SU-DHL-6 (cell line): ENCODE data around the gene CAPG.
A peak's percentile ranks its signal among the peaks of the same experiment; 100 is the strongest.

Experiments used
- H2AFZ ChIP-seq: fragments of 200-600 bp; sonication (generic); 2 replicates; pipeline ENCODE4 v1.6.1; 2014; ENCODE audit warnings: low read depth, mild to moderate bottlenecking, moderate library complexity, mixed read lengths, antibody characterized with exemption, low read length; ENCODE audit not compliant: severe bottlenecking
- H3F3A ChIP-seq: fragments of 200-600 bp; shearing (Covaris generic); 2 replicates; pipeline ENCODE4 v1.6.0; 2016; ENCODE audit warnings: antibody characterized with exemption, mild to moderate bottlenecking; ENCODE audit not compliant: insufficient read depth
- H3K27ac ChIP-seq: fragments of 200-600 bp; sonication (generic); 2 replicates; pipeline ENCODE4 v1.5.1; 2016; ENCODE audit warnings: low read depth, mild to moderate bottlenecking, low read length, moderate library complexity, mixed read lengths
- H3K27me3 ChIP-seq: fragments of 200-600 bp; sonication (generic), shearing (Covaris generic); 2 replicates; pipeline ENCODE4 v1.6.0; 2014; ENCODE audit warnings: mild to moderate bottlenecking, low read length
- H3K36me3 ChIP-seq: fragments of 200-600 bp; sonication (generic); 2 replicates; pipeline ENCODE4 v1.6.1; 2014; ENCODE audit warnings: mild to moderate bottlenecking, low read length, mixed read lengths
- H3K4me2 ChIP-seq: fragments of 300-600, 200-600 bp; shearing (Covaris generic), sonication (generic); 2 replicates; pipeline ENCODE4 v1.6.0; 2014; ENCODE audit warnings: low read length, low read depth, mild to moderate bottlenecking; ENCODE audit not compliant: poor library complexity, severe bottlenecking
- H3K4me3 ChIP-seq: fragments of 200-600 bp; sonication (generic); 2 replicates; pipeline ENCODE4 v1.5.1; 2014; ENCODE audit warnings: antibody characterized with exemption, low read length, mild to moderate bottlenecking, mixed read lengths; ENCODE audit not compliant: insufficient read depth, poor library complexity, severe bottlenecking
- H3K79me2 ChIP-seq: fragments of 200-600 bp; sonication (generic); 2 replicates; pipeline ENCODE4 v1.6.1; 2014; ENCODE audit warnings: mild to moderate bottlenecking, low read length, moderate library complexity; ENCODE audit not compliant: insufficient read depth
- H3K9ac ChIP-seq: fragments of 200-600 bp; sonication (generic); 2 replicates; pipeline ENCODE4 v1.7.0; 2014; ENCODE audit warnings: mild to moderate bottlenecking, low read length
- H3K9me2 ChIP-seq: fragments of 200-600 bp; sonication (generic); replicated peaks from 2 replicates; pipeline ENCODE4 v1.6.1; 2014; ENCODE audit warnings: low read length; ENCODE audit not compliant: insufficient read depth
- H3K9me3 ChIP-seq: fragments of 200-600 bp; sonication (generic); 2 replicates; pipeline ENCODE4 v1.6.1; 2014; ENCODE audit warnings: low read length, mixed read lengths; ENCODE audit not compliant: insufficient read depth
- H4K20me1 ChIP-seq: fragments of 200-600 bp; sonication (generic); 2 replicates; pipeline ENCODE4 v1.6.1; 2014; ENCODE audit warnings: low read depth, mild to moderate bottlenecking, antibody characterized with exemption, low read length, moderate library complexity, mixed read lengths
- EZH2phosphoT487 ChIP-seq: fragments of 200-600 bp; sonication (generic), shearing (Covaris generic); conservative IDR thresholded peaks from 2 replicates; pipeline ENCODE4 v1.6.1; 2018; ENCODE audit warnings: mild to moderate bottlenecking, antibody characterized with exemption, low read length, moderate library complexity, mixed read lengths
- TF ChIP-seq, protein P1 (sequence below): fragments of 200-600 bp; sonication (generic); IDR thresholded peaks from one replicate; pipeline ENCODE4 v1.5.1; 2017; ENCODE audit warnings: antibody characterized with exemption, mild to moderate bottlenecking, low read length, moderate library complexity; ENCODE audit not compliant: insufficient read depth, poor library complexity, severe bottlenecking

Gene CAPG

DNA sequence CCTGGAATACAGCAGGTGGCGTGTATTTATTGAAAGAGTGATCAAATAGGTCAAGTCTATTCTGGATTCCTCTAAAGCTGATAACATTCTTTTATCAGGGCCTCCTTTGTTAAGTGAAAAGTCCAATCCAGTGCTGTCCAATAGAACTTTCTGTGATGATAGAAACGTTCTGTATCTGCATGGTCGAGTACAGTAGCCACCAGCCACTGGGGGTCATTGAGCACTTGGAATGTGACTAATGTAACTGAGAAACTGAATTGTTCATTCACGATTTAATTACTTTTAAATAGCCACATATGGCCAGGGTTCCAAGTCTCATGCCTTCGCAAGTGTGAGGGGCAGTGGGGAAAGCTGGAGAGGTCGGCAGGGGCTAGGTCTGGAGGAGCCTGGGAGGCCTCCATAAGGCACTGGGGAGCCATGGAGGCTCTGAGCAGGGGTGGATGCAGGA is 28.9 kb upstream of the CAPG start:
- no peaks in the 10 kb centered on the region for H3K27me3 ChIP-seq
- no peaks in the 10 kb centered on the region for H3K79me2 ChIP-seq
- H3K27ac ChIP-seq: no peak overlapping the region
- H3K36me3 ChIP-seq: no peaks in the 10 kb centered on the region
- no peaks in the 10 kb centered on the region for H3K9me2 ChIP-seq
- TF ChIP-seq, protein P1, sequence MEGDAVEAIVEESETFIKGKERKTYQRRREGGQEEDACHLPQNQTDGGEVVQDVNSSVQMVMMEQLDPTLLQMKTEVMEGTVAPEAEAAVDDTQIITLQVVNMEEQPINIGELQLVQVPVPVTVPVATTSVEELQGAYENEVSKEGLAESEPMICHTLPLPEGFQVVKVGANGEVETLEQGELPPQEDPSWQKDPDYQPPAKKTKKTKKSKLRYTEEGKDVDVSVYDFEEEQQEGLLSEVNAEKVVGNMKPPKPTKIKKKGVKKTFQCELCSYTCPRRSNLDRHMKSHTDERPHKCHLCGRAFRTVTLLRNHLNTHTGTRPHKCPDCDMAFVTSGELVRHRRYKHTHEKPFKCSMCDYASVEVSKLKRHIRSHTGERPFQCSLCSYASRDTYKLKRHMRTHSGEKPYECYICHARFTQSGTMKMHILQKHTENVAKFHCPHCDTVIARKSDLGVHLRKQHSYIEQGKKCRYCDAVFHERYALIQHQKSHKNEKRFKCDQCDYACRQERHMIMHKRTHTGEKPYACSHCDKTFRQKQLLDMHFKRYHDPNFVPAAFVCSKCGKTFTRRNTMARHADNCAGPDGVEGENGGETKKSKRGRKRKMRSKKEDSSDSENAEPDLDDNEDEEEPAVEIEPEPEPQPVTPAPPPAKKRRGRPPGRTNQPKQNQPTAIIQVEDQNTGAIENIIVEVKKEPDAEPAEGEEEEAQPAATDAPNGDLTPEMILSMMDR: no peak
- no peak for TF ChIP-seq EZH2phosphoT487
- H3K9me3 ChIP-seq: no peaks in the 10 kb centered on the region
- H4K20me1 ChIP-seq: no peaks in the 10 kb centered on the region
- H3K4me2 ChIP-seq: no peak overlapping the region
- no peaks in the 10 kb centered on the region for H3F3A ChIP-seq
- H3K4me3 ChIP-seq: no peak overlapping the region
- H2AFZ ChIP-seq: no peak overlapping the region
- no peak overlapping the region for H3K9ac ChIP-seq

DNA sequence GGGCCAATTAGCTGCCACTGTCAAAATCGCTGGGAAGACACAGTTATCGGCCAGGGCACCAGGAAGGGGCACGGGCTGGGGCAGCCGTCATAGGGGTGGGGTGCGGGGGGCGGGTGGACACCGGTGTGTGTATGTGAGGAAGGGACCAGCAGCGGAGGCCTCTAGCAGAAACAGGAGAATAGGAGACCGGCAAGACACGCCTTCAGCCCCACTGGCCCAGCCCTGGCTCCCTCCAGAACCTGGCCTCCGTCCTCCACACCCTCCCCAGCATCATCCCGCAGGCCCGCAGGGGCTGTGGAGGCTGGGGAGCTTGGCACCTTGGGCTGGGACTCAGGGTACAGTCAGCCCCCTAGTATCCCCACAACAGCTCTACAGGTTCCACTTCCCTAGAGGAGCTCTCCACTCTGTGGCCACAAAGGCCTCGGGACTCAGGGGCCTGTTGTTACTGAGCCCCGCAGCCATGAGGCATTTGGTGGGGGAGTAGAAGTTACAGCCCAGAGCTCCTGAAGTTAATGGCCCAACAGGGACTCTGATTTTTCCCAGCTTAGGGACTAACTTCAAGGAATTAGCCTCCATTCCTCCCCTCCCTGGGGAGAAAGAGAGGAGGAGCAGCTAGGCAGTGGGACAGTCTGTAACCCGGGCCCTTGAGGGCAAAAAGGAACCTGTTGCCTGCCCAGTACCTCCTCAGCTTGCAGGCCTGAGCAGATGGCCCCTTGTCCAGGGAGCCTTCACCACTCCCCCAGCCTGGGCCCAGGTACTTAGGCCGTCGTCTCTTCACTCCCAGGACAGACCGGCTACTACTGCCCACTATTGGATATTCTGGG is 28.2 kb upstream of the CAPG start:
- H3K4me3 ChIP-seq: peak overlapping the region; percentile 53
- no peak overlapping the region for H3K27ac ChIP-seq
- no peaks in the 10 kb centered on the region for H3K9me2 ChIP-seq
- H2AFZ ChIP-seq: peak overlapping the region; percentile 82
- no peaks in the 10 kb centered on the region for H3F3A ChIP-seq
- H4K20me1 ChIP-seq: no peaks in the 10 kb centered on the region
- H3K9me3 ChIP-seq: no peaks in the 10 kb centered on the region
- peak overlapping the region; percentile 83 for H3K4me2 ChIP-seq
- no peaks in the 10 kb centered on the region for H3K36me3 ChIP-seq
- H3K27me3 ChIP-seq: no peaks in the 10 kb centered on the region
- TF ChIP-seq, protein P1: no peak
- TF ChIP-seq EZH2phosphoT487: no peak
- no peaks in the 10 kb centered on the region for H3K79me2 ChIP-seq
- peak overlapping the region; percentile 55 for H3K9ac ChIP-seq

DNA sequence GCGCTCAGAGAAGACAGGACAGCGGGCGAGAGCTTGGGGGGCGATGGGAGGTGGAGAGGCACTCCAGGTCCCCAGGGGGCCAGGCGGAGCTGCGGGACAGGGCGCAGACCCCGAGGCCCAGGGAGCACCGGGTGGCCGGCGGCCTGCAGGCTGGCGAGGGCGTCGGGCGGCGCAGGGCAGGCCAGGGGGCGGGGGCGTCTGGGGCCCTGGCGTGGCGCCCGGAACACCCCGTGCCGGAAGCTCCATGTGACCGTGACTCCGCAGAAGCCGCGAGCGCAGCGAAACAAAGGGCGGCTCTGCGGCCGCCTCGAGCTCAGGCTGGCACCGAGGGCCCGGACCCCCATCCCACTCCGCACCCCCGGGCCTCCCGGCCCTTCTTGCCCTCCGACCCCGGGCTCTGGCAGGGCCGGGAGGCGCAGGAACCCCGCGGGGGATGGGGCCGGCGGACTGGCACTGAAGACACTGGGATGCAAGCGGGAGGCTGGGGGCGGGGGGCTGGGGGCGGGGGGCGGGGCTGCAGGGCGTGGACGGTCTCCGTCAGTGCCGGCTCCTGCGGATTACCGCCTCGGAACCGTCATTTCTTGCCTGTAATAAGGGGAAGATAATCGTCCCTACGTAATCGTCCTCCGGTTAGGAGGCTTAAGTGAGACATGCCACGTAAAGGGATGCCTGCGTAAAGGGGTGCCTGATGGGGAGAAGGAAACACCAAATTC is 27.5 kb upstream of the CAPG start:
- Histone ChIP-seq H4K20me1 (no peaks in the 10 kb centered on the region), H3K79me2 (no peaks in the 10 kb centered on the region), H3K9me2 (no peaks in the 10 kb centered on the region), H2AFZ (peak overlapping the region; percentile 82), H3K27ac (peak overlapping the region; percentile 6; the same call in 1 of the 2 replicates), H3K9ac (peak overlapping the region; percentile 55), H3K4me2 (peak overlapping the region; percentile 83), H3F3A (no peaks in the 10 kb centered on the region), H3K27me3 (no peaks in the 10 kb centered on the region), H3K4me3 (peak overlapping the region; percentile 53), H3K36me3 (no peaks in the 10 kb centered on the region), H3K9me3 (no peaks in the 10 kb centered on the region)
- TF ChIP-seq EZH2phosphoT487: no peak
- TF ChIP-seq, protein P1: no peak
